HK-2 (cell line): ENCODE results near the gene ITIH1.

Source experiments
- DNase-seq: peaks from one replicate; pipeline ENCODE4 v3.0.0-alpha.2; 2018; ENCODE audit not compliant: unreplicated experiment

The ITIH1 gene

GRCh38 chr3:52789746-52790040 lies 12.3 kb downstream of the ITIH1 start:
- DNase-seq, result no peak

GRCh38 chr3:52790337-52790736 lies 12.9 kb downstream of the ITIH1 start:
- no peak for DNase-seq

- DNase-seq, result no peak
Measured at GRCh38 chr3:52790741-52791140, 13.3 kb downstream of the ITIH1 start.

GRCh38 chr3:52791366-52791765 lies 14.0 kb downstream of the ITIH1 start:
- DNase-seq, result no peak

GRCh38 chr3:52791928-52792327 lies 14.5 kb downstream of the ITIH1 start:
- no peak for DNase-seq

- no peak for DNase-seq
Measured at GRCh38 chr3:52792413-52792812, 15.0 kb downstream of the ITIH1 start.

GRCh38 chr3:52792961-52793695 lies 15.7 kb downstream of the ITIH1 start:
- no peak for DNase-seq

- DNase-seq, result no peak
Measured at GRCh38 chr3:52793702-52794611, 16.6 kb downstream of the ITIH1 start.

GRCh38 chr3:52794612-52795099 lies 17.3 kb downstream of the ITIH1 start, which contains the start of gene ITIH3:
Gene ITIH3, plus strand, starts transcription at chr3:52794796. Its CDS starts 8 bp downstream, at chr3:52794804.
- DNase-seq, result no peak

GRCh38 chr3:52795298-52795900 lies 18.0 kb downstream of the ITIH1 start:
- DNase-seq, result no peak

- DNase-seq, result no peak
Measured at GRCh38 chr3:52796411-52796810, 19.0 kb downstream of the ITIH1 start.

- no peak for DNase-seq
Measured at GRCh38 chr3:52798376-52798977, 21.1 kb downstream of the ITIH1 start.

GRCh38 chr3:52798978-52799476 lies 21.6 kb downstream of the ITIH1 start:
- DNase-seq, result no peak

GRCh38 chr3:52800079-52800478 lies 22.7 kb downstream of the ITIH1 start:
- DNase-seq, result no peak

GRCh38 chr3:52801839-52802238 lies 24.4 kb downstream of the ITIH1 start:
- no peak for DNase-seq

GRCh38 chr3:52805270-52806039 lies 28.1 kb downstream of the ITIH1 start:
- DNase-seq, result no peak

- no peak for DNase-seq
Measured at GRCh38 chr3:52809149-52809548, 31.8 kb downstream of the ITIH1 start.

- no peak for DNase-seq
Measured at GRCh38 chr3:52809662-52810377, 32.4 kb downstream of the ITIH1 start.

GRCh38 chr3:52810923-52811322 lies 33.5 kb downstream of the ITIH1 start:
- no peak for DNase-seq

GRCh38 chr3:52811452-52812011 lies 34.1 kb downstream of the ITIH1 start:
- DNase-seq, result no peak
